ENCODE results near the gene ASS1. TPM values are rescaled to one million over a fixed set of nuclear protein-coding genes. Genes with fewer than 3 reads are reported as not detected.

Gene ASS1
- total RNA-seq, 1 donor from 2014 or later, result 1,233 TPM

DNA sequence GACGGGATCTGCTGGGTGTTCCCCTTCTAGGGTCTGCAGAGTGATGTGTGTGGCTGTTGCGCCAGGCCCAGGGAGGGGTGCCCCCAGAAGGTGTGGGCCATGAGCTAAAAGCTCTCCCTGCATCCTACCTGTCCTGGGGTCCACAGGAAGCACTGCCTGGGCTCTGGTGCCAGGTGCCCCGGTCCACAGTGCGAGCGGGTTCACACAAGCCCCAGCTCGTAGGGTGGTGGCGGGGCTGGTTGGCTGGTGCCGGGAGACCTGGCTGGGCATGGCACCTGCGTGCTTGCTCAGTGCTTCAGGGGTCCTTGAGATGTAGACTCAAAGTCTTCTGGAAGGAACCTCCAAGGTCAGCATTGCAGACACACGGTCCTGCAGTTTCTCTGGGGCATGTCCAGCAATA is 25.5 kb downstream of the ASS1 start:
- no peak for DNase-seq (ENCODE audit: low spot score)
- no peak for ATAC-seq

DNA sequence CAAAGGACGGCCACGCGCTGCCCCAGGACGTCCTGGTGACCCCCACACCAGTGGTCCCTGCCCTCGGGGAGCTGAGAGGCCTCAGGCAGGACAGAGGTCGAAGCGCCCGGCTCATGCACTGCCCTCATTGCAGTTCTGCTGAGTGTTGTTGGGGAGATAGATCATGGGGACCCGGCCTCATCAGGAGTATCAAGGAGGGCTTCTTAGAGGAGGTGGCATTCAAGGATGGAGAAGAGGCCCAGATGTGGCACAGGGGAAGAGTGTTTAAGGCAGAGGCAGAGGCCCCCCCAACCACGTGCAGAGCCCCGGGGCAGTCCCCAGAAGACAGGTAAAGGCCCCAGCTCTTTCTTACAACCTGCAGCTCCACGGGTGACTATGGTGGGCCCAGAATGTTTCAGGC is 26.2 kb downstream of the ASS1 start:
- ATAC-seq (no peak), DNase-seq (ENCODE audit: low spot score) (no peak)

GRCh38 chr9:130471411-130472183 is 26.8 kb downstream of the ASS1 start:
- DNase-seq (ENCODE audit: low spot score), result no peak
- ATAC-seq, result no peak

DNA sequence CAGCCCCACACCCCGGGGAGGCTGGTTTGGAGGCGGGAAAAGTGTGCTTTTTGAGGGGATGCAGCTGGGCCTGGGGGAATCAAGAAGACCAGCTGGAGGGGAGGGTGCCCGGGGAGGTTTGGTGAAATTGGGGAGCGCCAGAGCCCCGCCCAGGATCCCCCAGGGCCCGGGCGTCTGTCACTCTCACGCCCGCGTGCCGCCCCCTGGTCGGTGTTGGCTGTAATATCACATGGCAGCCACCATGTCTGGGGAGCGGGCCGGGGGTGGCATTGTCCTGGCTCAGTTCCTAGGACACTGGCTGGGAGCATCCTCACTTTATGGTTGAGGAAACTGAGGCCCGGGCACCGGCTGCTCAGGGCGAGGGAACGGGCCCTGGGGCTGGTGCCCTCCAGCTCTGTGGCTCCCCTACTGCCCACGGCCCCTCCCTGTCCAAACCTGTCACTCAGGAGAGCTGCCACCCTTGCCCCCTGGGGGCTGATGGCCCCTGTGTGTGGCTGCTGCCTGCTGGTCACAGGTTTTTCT is 27.5 kb downstream of the ASS1 start:
- DNase-seq (ENCODE audit: low spot score) (no peak), ATAC-seq (peak; percentile 5)

DNA sequence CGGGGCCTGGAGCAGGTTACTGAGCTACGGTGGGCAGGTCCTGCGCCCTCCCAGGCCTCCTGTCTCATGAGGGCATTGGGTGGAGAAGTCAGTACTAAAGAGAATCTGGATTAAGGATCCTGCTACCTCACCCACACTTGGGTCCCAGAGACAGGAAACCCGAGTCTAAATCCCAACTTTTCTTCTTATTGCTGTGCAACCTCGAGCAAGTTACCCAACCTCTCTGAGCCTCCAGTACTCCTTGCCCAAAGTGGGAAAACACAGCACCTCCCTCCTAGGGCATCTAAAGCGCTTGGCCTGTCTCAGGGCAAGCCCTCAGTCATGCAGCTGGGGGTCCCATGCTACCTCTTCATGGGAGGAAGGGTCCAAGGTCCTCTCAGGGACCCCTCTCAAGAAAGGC is 28.2 kb downstream of the ASS1 start:
- DNase-seq (ENCODE audit: low spot score) (no peak), ATAC-seq (peak; percentile 1)

DNA sequence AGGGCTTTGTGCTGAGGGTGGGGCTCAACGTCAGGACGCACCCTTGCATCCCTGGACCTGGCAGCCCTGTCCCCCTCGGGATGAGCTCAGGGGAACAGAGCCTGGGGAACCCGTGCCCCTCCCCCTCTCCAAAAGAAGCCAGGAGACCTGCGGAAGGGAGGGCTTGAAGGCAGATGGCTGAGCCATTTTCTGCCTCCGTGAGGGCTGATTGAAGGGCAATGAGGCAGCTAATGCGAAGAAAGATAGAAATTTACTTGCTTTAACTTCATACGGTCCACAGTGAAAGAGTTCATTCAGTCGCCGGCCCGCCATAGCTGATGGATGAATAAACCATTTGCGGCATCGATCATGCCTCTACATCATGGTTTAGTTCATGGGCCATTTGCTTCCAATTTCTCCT is 28.8 kb downstream of the ASS1 start:
- ATAC-seq, result peak; percentile 4
- no peak for DNase-seq (ENCODE audit: low spot score)

DNA sequence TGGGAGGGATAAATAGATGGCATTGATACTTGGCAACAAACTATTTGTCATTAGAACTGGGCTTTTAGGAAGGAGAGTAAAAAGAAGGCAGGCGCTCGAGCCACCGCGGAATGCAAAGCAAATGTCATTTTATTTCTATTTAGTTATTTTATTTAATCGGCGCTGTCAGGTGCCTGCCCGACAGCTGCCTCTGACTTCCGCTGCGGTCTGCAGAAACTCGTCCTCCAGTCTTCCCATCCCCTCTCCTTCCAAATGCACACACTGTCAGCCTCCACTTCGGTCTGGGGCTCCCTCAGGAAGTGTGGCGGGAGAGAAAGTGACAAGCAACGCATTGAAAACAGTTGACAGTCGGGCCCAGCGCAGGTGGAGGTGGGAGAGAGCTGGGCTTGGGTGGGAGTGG is 29.3 kb downstream of the ASS1 start:
- ATAC-seq (no peak), DNase-seq (ENCODE audit: low spot score) (no peak)

DNA sequence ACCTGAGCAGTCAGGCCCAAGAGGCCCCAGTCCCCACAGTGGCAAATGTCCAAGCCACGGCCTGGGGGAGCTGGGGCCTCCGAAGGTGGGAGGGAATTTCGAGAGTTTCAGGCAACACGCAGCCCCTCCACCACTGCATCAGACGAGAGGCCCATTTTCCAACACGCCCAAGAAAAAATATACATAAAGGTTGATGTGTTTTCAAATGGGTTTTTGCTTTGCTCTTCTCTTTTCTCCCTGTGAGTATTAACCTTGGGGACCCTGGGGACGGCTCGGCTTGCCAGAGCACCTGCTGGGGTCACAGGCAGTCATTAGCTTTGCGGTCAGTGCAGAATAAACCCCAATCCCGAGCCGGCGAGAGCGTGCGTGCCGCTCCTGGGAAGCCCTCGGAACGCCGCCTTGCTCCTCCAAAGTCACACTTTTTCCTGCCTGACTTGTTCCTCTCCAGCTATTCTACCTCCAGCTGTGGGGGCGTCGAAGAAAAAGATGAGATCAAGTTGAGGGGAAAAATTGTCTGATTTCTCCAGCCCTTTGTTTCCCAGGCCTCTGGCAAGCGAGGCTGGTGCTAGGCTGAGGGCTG is 31.5 kb downstream of the ASS1 start:
- no peak for DNase-seq (ENCODE audit: low spot score)
- no peak for ATAC-seq

DNA sequence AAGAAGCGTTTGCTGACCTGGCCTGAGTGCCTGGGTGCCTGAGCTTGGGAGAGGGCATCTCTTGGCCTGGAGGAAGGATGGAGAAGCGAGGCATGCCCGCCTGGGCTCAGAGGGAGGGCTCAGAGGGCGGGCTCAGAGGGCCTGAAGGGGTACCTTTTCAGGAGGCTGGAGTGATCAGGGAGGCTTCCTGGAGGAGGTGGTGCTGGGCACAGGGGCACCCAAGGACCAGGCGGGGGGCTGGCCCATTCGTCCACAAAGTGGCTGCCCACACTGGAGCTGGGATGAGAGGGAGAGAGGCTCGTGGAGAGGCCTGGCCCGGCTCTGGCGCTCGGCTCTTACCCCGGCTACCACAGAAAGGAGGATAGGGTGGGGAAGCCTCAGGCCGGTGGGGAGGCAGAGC is 32.8 kb downstream of the ASS1 start:
- DNase-seq (ENCODE audit: low spot score), result no peak
- peak; percentile 1 for ATAC-seq

- ATAC-seq (no peak), DNase-seq (ENCODE audit: low spot score) (no peak)
Measured at GRCh38 chr9:130478152-130478551, 33.4 kb downstream of the ASS1 start.

DNA sequence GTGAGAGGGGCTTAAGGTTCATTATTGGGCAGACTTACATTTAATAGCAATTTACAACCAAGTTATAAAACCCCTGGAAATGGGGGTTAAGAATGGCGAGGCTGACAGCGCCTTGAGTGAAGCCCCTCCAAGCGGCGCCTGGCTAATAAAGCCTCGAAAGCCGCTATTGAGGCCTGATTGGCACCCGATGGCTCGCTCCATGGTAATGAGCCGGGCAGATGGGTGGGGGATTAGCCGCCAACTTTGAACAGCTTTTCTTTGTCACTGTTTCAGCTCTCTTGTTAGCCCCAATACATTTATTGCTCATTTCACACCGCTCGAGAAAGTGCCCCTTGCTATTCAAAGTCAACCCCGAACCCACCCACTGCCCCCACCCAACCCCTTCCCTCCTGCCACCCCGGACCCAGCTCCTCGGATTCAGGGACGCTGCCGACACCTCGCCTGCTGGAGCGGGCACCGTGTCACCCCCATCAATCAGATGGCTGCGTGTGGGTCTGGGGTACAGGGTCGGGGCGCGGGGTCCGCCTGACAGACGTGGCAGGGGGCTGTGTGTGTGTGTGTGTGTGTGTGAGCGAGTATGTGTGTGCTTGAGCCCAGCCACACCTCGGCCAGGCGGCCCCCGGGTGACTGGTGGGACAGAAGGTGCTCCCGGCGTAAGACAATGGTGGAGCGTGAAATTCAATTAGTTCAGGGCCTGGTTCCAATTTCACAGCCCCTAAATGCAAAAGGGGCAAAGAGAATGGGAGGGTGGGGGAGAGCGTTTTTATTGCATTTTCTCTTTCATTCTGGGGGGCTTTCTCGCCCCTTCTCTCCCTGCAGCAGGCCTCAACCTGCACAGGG is 34.2 kb downstream of the ASS1 start:
- ATAC-seq, result no peak
- DNase-seq (ENCODE audit: low spot score), result no peak

GRCh38 chr9:130479587-130479986 is 34.8 kb downstream of the ASS1 start:
- no peak for ATAC-seq
- DNase-seq (ENCODE audit: low spot score), result no peak

DNA sequence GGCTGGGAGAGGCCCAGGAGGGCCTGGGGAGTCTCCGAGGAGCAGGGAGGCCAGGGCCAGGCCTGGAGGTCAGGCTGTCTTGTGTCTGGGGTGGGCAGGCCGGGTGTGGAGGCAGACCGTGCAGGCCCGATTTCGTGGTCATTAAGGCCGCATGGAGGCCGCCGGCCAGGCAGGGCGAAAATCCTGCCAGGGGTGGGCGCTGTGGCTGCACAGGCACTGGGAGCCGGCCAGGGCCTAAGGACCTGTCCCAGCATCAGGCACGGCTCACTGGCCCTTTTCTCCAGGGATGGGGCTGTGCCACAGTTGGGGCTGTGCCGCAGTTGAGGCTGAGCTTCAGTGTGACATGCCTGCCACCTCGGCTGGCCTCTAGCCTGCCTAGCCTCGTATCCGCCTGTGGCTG is 35.9 kb downstream of the ASS1 start:
- ATAC-seq, result peak; percentile 6
- DNase-seq (ENCODE audit: low spot score), result no peak

- DNase-seq (ENCODE audit: low spot score) (no peak), ATAC-seq (no peak)
Measured at GRCh38 chr9:130482463-130482862, 37.7 kb downstream of the ASS1 start.

DNA sequence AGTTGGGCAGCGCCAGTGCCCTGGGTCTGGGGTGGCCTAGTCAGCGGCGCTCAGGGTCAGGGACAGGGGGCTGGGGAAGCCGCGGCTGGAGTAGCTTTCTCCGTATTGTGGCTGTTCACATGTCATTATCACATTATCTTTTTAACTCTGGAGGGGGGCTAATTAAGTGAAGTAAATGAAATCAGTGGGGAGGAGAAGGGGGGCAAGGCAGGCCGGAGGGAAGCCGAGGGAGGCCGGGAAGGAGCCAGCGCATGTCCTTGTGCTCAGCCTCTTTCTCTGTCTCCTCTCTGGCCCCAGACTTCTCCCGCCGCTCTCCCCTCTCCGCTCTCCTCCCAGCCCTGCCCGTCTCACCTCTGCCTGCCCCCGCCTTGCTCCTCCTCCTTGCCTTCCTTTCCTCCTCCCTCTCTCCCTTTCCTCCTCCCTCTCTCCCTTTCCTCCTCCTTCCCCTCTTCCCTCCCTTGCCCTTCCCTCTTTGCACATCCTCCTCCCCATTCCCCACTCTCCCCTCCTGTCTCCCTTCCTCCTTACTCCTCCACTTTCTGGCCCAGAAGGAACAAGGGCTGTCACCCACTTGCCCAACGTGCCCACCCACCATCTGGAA is 38.7 kb downstream of the ASS1 start:
- DNase-seq (ENCODE audit: low spot score), result no peak
- ATAC-seq, result peak; percentile 7

DNA sequence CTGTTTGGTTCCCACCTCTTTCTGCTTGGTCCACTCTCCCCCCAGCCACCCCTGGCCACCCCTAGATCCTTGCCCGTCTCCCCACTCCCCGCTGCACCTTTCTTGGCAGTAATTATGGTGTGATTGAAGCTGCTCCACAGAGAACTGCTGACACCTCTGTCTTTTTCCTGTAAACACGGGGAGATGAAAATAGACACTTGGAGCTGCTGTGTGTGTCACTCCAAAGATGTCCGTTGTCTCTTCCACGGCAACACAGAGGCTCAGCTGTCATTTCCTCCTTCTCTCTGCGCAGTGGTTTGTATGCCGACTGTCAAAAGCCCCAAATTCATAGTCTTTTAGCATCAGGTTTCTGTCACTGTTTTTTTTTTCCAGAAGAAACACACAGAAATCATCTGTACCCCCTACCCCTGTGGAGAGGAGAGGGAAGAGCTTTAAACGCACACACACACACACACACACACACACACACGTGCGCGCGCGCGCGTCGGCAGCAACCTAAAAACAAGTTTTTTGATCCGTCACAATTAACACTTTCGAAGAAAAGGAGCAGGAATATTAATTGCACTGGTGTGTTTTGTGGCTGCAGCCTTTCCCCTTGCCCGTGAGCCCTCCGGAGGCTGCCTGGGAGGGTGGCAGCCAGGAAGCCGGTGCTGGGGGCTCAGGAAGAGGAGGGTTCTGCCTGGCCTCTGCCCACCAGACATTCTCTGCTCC is 39.8 kb downstream of the ASS1 start:
- no peak for ATAC-seq
- DNase-seq (ENCODE audit: low spot score), result no peak

- no peak for ATAC-seq
- no peak for DNase-seq (ENCODE audit: low spot score)
Measured at GRCh38 chr9:130486103-130486502, 41.3 kb downstream of the ASS1 start.

GRCh38 chr9:130487500-130487899 is 42.7 kb downstream of the ASS1 start:
- ATAC-seq (peak; percentile 3), DNase-seq (ENCODE audit: low spot score) (no peak)

GRCh38 chr9:130488621-130489330 is 44.0 kb downstream of the ASS1 start:
- ATAC-seq (peak; percentile 7), DNase-seq (ENCODE audit: low spot score) (no peak)

DNA sequence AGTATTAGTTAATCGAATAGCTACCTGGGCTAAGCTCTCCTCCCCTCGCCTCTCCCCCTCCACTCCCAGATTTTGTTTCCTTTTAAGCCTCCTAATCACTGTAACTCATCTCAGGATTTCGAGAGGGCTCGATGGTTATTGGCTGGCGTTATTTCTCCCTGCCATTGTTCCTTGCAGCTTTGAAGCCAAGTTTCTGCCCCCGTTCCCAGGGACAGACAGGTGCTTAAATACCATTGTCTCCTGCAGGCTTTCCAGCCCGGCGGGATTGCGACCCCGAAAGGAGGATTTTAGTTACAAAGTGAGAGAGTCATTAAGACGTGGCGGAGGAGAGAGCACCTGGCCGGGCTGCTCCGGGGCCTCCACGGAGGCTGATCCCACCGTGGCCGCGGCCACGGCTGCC is 46.2 kb downstream of the ASS1 start:
- ATAC-seq (no peak), DNase-seq (ENCODE audit: low spot score) (no peak)
